Activated CD4-positive, alpha-beta T cell treated with anti-CD3 and anti-CD28 coated beads, Interleukin-2, amount 50 U/mL, for 48 hours (primary cell): ENCODE measurements around the gene MLLT3.

Source experiments
- DNase-seq, 2 experiments: peaks; one replicate each; pipeline ENCODE4 v3.0.0-alpha.2; 2020

Gene MLLT3

GRCh38 chr9:20407013-20407412 is 215.3 kb downstream of the MLLT3 start:
- DNase-seq, result no peak

DNA sequence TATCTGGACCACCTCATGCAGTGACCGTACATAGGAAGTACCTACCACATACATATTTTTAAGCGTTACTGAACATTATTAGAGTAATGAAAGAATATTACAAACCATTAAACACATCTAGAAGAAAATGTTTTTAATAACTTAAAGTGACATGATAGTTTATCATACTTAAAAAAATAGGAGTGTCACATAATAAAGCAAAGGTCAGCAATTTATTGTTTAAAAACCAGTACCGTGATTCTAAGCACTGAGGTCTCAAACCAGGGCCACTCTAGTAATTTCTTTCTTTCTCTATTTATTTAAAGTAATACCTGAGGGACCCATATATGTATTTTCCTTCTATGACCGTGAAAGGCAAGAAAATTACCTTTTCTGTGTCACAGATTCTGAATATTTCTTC is 216.0 kb downstream of the MLLT3 start:
- no peak for DNase-seq

- no peak for DNase-seq
These were observed 216.7 kb downstream of the MLLT3 start for GRCh38 chr9:20405616-20406015.

DNA sequence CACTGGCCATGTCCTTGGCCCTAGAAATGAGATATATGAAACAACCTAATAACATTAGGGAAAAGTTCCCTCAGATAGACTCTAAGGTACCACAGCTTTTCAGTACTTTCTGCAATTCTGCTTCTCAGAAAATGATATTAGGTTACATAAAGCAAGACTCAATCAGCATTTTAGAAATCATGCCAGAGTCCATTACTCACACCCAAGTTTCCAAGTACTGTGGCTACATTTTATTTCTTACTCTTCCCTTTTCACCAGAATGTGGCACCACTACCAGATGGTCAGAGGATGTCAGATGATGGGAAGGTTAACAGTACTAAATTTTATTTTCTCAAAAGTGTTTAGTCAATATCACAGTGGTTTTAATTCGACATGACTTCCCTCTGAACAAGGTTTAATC is 217.2 kb downstream of the MLLT3 start:
- DNase-seq, result no peak

DNA sequence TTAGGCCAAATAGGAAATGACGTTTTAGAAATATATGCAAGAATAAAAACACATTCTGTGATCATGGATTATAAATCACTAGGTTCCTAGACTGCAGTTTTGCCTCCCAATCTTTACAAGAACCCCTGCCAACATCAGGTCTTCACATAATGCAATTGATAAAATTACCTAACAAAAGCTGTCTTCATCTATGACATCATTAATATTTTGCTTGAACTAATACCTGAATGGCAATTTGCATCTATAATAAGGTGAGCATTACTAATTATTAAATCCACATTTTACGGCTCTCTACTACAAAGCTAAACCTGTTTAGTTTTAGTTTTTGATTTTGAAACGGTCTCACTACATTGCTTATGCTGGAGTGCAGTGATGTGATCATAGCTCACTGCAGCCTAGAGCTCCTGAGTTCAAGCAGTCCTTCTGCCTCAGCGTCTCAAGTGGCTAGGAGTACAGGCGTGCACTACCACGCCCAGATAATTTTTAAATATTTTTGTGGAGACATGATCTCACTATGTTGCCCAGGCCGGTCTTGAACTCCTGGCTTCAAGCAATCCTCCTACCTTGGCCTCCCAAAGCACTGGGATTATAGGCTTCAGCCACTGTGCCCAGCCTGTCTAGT is 218.0 kb downstream of the MLLT3 start:
- DNase-seq, result no peak

- DNase-seq, result no peak
These were observed 219.0 kb downstream of the MLLT3 start for GRCh38 chr9:20403346-20403745.

DNA sequence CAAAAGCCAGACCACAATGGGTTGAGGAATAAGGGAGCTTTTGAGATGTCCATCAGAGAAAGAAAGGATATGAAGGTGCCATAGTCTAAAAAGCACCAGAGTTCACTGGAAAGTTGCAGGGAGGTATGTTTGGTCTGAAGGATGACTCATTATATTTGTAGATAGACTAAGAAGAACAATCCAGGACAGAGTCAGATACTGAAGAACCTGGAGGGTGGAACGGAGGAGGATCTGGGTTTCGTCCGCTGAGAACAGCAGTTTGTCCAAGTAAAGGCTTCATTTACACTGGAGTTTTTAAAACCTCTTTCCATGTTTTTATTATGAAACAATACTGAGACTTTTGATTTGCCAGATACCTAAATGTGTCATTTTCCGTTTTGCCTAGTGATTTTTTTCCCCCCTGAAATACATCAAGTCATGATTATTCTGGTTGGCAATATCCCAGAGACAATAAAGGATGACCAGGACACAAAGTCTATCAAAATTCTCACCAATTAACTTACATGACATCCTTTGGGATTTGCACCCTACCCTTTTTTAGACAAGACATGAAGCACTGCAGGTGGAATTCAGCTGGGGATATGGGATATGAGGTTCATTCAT is 219.9 kb downstream of the MLLT3 start:
- no peak for DNase-seq

DNA sequence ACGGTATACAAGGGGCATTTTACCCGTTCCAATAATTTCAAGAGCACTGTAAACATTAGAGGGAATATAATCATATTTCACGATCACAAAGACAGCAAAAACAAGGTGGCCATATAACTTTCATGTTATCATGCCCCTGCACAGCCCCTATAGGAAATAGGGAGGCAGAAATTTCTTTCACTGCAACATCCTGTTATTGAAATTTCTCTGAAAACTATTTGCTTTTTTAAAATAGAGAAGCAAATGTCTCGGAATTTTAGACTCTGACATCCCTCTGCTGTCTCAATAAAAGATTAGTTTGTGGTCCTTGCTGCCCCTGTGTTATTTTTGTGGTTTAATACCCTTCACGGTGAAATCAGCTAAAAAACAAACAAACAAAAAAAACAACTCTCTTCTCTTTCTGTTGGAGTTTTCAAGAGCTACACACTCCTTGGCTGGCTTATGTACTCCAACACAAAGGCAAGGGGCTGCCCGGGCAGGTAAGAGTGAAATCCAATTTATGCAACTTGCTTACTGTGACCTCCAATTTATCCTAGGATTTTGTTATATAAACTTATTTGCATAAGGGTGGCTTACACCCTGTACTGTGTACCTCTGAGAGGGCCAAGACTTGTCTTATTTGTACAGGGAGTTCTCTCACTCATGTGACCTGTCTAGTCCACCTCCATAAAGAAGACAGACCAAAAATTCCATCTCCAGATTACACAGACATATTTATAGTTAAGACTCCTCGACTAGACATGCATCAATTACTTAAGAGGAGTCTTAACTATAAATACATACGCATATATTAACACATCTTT is 223.6 kb downstream of the MLLT3 start:
- no peak for DNase-seq

- DNase-seq, result no peak
These were observed 225.0 kb downstream of the MLLT3 start for GRCh38 chr9:20397348-20397747.

- no peak for DNase-seq
These were observed 225.8 kb downstream of the MLLT3 start for GRCh38 chr9:20396509-20396908.

DNA sequence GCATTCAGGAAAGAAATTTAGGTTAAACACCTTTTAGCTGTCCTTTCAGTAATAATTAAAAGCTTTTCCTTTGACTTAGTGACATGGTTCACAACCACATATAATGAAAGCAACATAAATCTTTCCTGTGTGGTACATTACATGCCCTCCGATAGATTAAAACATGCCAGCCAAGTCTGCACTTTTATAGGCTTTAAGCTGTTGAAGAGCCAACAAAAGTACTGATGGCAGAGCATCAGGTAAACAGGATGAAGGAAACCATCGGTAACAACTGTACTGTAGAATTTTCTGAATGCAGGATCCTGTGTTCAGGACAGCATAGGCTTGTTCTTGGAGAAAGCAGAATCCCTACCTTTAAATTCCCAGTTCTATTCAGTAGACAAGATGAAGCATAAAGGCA is 226.6 kb downstream of the MLLT3 start:
- no peak for DNase-seq

DNA sequence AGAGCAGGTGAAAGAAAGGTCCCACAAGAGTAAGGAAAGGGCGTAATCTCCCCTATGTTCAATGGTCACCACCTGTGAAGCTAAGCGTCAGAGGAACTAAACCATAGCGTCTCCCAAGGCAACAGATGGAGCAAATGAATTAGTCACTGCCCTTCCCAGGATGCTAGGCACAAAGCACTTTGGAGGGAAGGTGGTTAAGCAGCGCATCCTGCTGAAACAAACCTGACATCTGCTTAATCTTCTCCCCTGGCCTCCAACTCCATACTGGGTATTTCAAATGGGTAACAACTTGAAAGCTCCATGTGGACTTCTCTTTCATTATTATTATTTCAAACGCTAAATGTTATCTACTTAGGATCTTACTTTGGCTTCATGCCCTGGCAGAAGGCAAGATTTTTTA is 227.3 kb downstream of the MLLT3 start:
- no peak for DNase-seq

DNA sequence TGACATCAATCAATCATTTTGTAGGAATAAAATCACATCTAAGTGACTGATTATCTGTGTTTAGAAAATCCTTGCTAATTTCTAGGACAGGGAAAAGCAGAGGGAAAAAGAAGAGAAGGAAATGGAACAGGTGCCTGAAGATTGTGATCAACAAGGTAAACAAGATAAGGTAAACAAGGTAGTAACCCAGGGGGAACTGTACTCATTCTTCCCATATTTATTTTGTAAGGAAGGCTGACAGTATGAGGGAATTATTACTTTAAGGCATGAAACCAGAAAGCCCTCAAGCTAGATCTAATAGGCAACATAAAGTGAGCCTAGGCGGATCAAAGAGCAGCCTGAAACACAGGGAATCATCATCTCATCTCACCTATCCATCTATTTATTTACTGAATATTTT is 231.1 kb downstream of the MLLT3 start:
- DNase-seq, result no peak

GRCh38 chr9:20390400-20390799 is 231.9 kb downstream of the MLLT3 start:
- no peak for DNase-seq

DNA sequence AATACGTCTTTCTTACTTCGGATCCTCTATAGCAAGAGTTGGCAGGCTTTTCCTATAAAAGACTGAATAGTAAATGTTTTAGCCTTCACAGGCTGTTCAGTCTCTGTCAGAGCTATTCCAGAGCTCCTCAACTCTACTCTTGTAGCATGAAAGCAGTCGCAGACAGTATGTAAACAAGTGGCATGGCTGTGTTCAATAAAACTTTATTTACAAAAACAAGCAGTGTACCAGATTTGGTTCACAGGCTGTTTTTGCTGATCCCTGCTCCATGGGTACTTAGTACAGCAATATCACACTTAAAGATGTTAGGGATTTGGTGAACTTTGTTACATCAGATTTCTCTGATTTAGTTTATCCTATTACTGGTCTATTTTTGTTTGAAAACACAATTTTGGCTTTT is 235.2 kb downstream of the MLLT3 start:
- DNase-seq, result no peak

DNA sequence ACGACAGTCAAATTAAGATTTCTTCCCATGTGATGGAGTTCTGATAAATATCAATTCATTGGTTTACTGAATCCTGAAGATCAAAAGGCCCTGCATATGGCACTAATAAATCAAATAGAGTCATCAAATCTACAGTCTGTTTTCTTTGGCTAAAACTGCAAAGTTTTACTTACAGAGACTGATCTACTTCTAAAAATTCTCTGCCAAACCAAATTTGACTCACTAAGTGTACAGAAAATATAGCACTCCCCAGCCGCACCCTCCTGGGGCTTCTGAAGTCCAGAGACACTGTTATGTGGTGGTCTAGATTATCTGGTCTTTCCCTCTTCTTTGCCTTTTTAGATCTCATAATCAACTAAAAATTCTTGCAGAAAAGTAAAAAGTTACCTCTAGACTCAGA is 237.7 kb downstream of the MLLT3 start:
- no peak for DNase-seq

DNA sequence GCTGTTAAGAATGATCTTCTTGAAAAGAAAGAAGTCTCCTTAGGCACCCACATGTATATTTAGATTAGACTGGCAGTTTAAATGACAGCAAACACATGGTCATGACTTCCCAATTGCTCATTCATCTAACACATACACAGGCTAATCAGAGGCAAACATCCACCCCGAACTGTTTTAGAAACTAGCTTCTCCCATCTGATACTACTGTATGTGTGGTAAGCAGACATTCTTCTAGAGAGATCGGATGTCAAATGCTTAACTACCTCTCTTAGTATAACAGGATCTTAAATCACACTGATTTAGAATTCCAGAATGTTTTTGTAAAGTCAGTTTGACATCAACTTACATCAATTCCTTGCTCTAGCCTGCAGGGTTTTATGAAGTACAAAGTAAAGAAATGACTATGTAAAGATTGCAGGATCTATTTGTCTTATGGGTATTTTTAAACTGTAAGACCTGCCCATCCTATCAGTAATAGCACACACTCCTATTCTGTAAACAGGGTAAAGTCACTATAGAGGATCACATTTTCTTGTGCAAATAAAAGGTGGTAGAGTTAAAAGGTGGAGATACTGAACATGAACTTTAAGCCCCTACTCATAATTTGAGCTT is 239.7 kb downstream of the MLLT3 start:
- no peak for DNase-seq

GRCh38 chr9:20380546-20380945 is 241.8 kb downstream of the MLLT3 start:
- DNase-seq, result no peak

GRCh38 chr9:20379804-20380225 is 242.5 kb downstream of the MLLT3 start:
- no peak for DNase-seq

- no peak for DNase-seq
These were observed 243.4 kb downstream of the MLLT3 start for GRCh38 chr9:20378851-20379250.

DNA sequence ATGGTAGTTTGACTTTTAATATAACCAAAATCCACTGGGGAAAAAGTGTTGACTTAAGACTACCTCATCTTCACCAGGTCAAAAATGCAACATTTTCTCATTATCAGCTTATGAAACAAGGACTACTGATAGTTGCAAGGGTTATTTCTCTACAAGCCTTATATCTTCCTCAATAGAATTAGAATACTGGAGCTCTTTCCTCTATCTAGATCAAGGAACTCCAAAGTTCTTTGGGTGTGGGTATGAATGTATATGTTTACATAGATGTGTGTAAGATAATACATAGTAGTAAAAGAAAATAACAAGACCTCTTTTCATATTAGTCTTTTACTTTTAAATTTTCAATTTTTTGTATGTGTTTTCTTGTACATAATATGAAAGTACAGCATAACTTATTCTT is 244.5 kb downstream of the MLLT3 start:
- DNase-seq, result no peak

DNA sequence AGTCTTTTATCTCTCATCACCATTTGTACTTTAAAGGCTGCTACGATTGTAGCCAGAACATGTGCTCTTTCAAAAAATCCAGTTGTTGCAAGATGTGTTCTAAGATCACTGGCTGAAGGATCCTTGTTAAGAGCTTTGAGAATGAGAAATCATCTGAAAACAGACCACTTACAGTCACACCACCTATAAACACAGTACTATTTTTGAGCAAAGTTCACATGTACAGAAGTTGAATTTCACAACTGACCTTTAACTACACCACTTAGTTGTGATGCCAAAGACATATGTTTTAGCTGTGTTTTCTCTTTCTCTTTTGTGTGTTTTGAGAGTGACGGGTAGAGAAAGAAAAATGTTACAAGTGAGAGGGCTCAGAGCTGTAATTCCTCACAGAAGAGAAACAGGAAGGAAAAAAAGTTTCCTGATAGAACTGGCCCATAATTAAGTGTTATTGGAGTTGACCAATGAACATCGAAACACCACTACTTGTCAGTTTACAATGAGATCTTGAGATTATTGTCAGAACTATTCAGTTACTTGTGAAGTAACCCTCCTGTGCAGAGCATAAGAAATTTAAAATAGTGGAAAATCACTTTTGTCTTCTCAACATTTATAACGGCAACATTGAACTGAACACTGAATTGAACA is 245.4 kb downstream of the MLLT3 start:
- no peak for DNase-seq

- DNase-seq, result no peak
These were observed 246.3 kb downstream of the MLLT3 start for GRCh38 chr9:20376042-20376441.
